ENCODE data around the gene AP1S3.
A peak's percentile ranks its signal among the peaks of the same experiment; 100 is the strongest.

The AP1S3 gene

GRCh38 chr2:223725494-223725893 is 111.9 kb downstream of the AP1S3 start:
- Histone ChIP-seq H3K4me1 (ENCODE audit: insufficient read depth, insufficient read length) (peaks cover 3% of the 10 kb centered on the region), H3K36me3 (ENCODE audit: insufficient read depth, insufficient read length, low read length) (peaks cover 13% of the 10 kb centered on the region), H3K27me3 (ENCODE audit: insufficient read depth, insufficient read length) (no peaks in the 10 kb centered on the region), H3K9ac (ENCODE audit: insufficient read length, low read depth) (no peak overlapping the region), H3K9me3 (ENCODE audit: insufficient read depth, low read length) (no peaks in the 10 kb centered on the region), H3K4me3 (ENCODE audit: insufficient read length, low read depth) (peak overlapping the region; percentile 5)
- DNase-seq (ENCODE audit: low read depth, low spot score), result peak; percentile 92
- no peak for TF ChIP-seq ZNF274 (IDR thresholded peaks at IDR 0.05; ENCODE audit: low read depth, low read length)
- no peak for TF ChIP-seq SUZ12 (IDR thresholded peaks at IDR 0.05; ENCODE audit: extremely low read depth, insufficient read depth, insufficient read length)
- TF ChIP-seq YY1 (IDR thresholded peaks at IDR 0.05; ENCODE audit: insufficient read depth, insufficient read length), result no peak

GRCh38 chr2:223724861-223725260 is 112.5 kb downstream of the AP1S3 start:
- peaks cover 18% of the 10 kb centered on the region for H3K36me3 ChIP-seq (ENCODE audit: insufficient read depth, insufficient read length, low read length)
- no peaks in the 10 kb centered on the region for H3K27me3 ChIP-seq (ENCODE audit: insufficient read depth, insufficient read length)
- TF ChIP-seq SUZ12 (IDR thresholded peaks at IDR 0.05; ENCODE audit: extremely low read depth, insufficient read depth, insufficient read length) (no peak), ZNF274 (IDR thresholded peaks at IDR 0.05; ENCODE audit: low read depth, low read length) (no peak), YY1 (IDR thresholded peaks at IDR 0.05; ENCODE audit: insufficient read depth, insufficient read length) (no peak)
- H3K4me3 ChIP-seq (ENCODE audit: insufficient read length, low read depth), result peak overlapping the region; percentile 5
- H3K9me3 ChIP-seq (ENCODE audit: insufficient read depth, low read length), result no peaks in the 10 kb centered on the region
- no peak for DNase-seq (ENCODE audit: low read depth, low spot score)
- peaks cover 3% of the 10 kb centered on the region for H3K4me1 ChIP-seq (ENCODE audit: insufficient read depth, insufficient read length)
- H3K9ac ChIP-seq (ENCODE audit: insufficient read length, low read depth), result peak overlapping the region; percentile 44

DNA sequence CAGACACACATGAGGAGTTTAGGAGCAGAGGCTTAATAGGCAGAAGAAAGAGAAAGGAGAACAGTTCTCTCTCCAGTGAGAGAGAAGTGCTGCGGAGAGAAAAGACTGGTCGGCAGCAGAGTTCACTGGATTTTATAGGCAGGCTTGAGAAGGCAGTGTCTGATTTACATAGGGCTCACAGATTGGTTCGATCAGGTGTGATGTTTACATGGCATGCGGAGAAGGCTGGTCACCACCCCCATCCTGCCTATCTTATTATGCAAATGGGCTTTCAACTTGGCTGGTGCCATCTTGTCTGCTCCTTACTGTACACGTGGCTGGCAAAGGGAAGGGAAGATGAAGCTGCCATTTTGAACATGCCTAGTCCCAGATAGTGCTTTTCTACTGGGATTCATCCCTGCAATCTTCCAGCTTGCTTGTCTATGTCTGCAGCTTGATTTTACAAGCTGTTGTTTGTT is 113.4 kb downstream of the AP1S3 start:
- Histone ChIP-seq H3K36me3 (ENCODE audit: insufficient read depth, insufficient read length, low read length) (peaks cover 25% of the 10 kb centered on the region), H3K9ac (ENCODE audit: insufficient read length, low read depth) (peak overlapping the region; percentile 72), H3K4me1 (ENCODE audit: insufficient read depth, insufficient read length) (peaks cover 3% of the 10 kb centered on the region), H3K4me3 (ENCODE audit: insufficient read length, low read depth) (peak overlapping the region; percentile 61), H3K27me3 (ENCODE audit: insufficient read depth, insufficient read length) (no peaks in the 10 kb centered on the region), H3K9me3 (ENCODE audit: insufficient read depth, low read length) (peaks cover 2% of the 10 kb centered on the region; the same call in 1 of the 2 replicates)
- peak; percentile 45 for TF ChIP-seq YY1 (IDR thresholded peaks at IDR 0.05; ENCODE audit: insufficient read depth, insufficient read length)
- TF ChIP-seq SUZ12 (IDR thresholded peaks at IDR 0.05; ENCODE audit: extremely low read depth, insufficient read depth, insufficient read length), result no peak
- no peak for TF ChIP-seq ZNF274 (IDR thresholded peaks at IDR 0.05; ENCODE audit: low read depth, low read length)
- DNase-seq (ENCODE audit: low read depth, low spot score), result peak; percentile 60

GRCh38 chr2:223722226-223722625 is 115.2 kb downstream of the AP1S3 start:
- H3K36me3 ChIP-seq (ENCODE audit: insufficient read depth, insufficient read length, low read length), result peaks cover 38% of the 10 kb centered on the region
- no peaks in the 10 kb centered on the region for H3K27me3 ChIP-seq (ENCODE audit: insufficient read depth, insufficient read length)
- DNase-seq (ENCODE audit: low read depth, low spot score), result no peak
- H3K4me1 ChIP-seq (ENCODE audit: insufficient read depth, insufficient read length), result peaks cover 3% of the 10 kb centered on the region
- peaks cover 8% of the 10 kb centered on the region; the same call in 1 of the 2 replicates for H3K9me3 ChIP-seq (ENCODE audit: insufficient read depth, low read length)
- peak overlapping the region; percentile 61 for H3K4me3 ChIP-seq (ENCODE audit: insufficient read length, low read depth)
- TF ChIP-seq ZNF274 (IDR thresholded peaks at IDR 0.05; ENCODE audit: low read depth, low read length) (no peak), SUZ12 (IDR thresholded peaks at IDR 0.05; ENCODE audit: extremely low read depth, insufficient read depth, insufficient read length) (no peak), YY1 (IDR thresholded peaks at IDR 0.05; ENCODE audit: insufficient read depth, insufficient read length) (no peak)
- H3K9ac ChIP-seq (ENCODE audit: insufficient read length, low read depth), result peak overlapping the region; percentile 62

GRCh38 chr2:223721746-223722145 is 115.6 kb downstream of the AP1S3 start:
- H3K9me3 ChIP-seq (ENCODE audit: insufficient read depth, low read length), result peaks cover 8% of the 10 kb centered on the region; the same call in 1 of the 2 replicates
- no peak for DNase-seq (ENCODE audit: low read depth, low spot score)
- TF ChIP-seq YY1 (IDR thresholded peaks at IDR 0.05; ENCODE audit: insufficient read depth, insufficient read length), result no peak
- no peak for TF ChIP-seq ZNF274 (IDR thresholded peaks at IDR 0.05; ENCODE audit: low read depth, low read length)
- H3K4me3 ChIP-seq (ENCODE audit: insufficient read length, low read depth), result no peak overlapping the region
- no peaks in the 10 kb centered on the region for H3K27me3 ChIP-seq (ENCODE audit: insufficient read depth, insufficient read length)
- no peak overlapping the region for H3K9ac ChIP-seq (ENCODE audit: insufficient read length, low read depth)
- H3K36me3 ChIP-seq (ENCODE audit: insufficient read depth, insufficient read length, low read length), result peaks cover 39% of the 10 kb centered on the region
- H3K4me1 ChIP-seq (ENCODE audit: insufficient read depth, insufficient read length), result no peaks in the 10 kb centered on the region

DNA sequence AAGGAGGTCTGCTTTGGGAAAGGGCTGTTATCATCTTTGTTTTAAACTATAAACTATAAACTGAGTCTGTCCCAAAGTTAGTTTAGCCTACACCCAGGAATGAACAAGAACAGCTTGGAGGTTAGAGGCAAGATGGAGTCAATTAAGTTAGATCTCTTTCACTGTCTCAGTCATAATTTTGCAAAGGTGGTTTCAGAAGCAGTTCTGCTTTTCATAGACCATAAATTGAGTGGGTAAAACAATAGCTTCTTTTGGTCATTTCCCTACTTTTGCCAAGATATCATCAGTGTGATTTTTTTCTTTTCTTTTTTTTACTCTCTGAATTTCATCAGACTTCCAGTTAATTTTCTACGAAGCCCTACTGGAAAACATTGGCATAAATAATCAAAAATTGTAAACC is 117.0 kb downstream of the AP1S3 start:
- H3K4me1 ChIP-seq (ENCODE audit: insufficient read depth, insufficient read length), result no peaks in the 10 kb centered on the region
- TF ChIP-seq ZNF274 (IDR thresholded peaks at IDR 0.05; ENCODE audit: low read depth, low read length) (no peak), SUZ12 (IDR thresholded peaks at IDR 0.05; ENCODE audit: extremely low read depth, insufficient read depth, insufficient read length) (no peak), YY1 (IDR thresholded peaks at IDR 0.05; ENCODE audit: insufficient read depth, insufficient read length) (no peak)
- H3K4me3 ChIP-seq (ENCODE audit: insufficient read length, low read depth), result no peak overlapping the region
- H3K9me3 ChIP-seq (ENCODE audit: insufficient read depth, low read length), result peaks cover 8% of the 10 kb centered on the region
- H3K36me3 ChIP-seq (ENCODE audit: insufficient read depth, insufficient read length, low read length), result peaks cover 44% of the 10 kb centered on the region
- no peaks in the 10 kb centered on the region for H3K27me3 ChIP-seq (ENCODE audit: insufficient read depth, insufficient read length)
- H3K9ac ChIP-seq (ENCODE audit: insufficient read length, low read depth), result no peak overlapping the region
- DNase-seq (ENCODE audit: low read depth, low spot score), result no peak

GRCh38 chr2:223712642-223713041 is 124.7 kb downstream of the AP1S3 start:
- Histone ChIP-seq H3K4me1 (ENCODE audit: insufficient read depth, insufficient read length) (no peaks in the 10 kb centered on the region), H3K9ac (ENCODE audit: insufficient read length, low read depth) (no peak overlapping the region), H3K36me3 (ENCODE audit: insufficient read depth, insufficient read length, low read length) (peaks cover 35% of the 10 kb centered on the region), H3K9me3 (ENCODE audit: insufficient read depth, low read length) (no peaks in the 10 kb centered on the region; the same call in none of the 2 replicates), H3K4me3 (ENCODE audit: insufficient read length, low read depth) (no peak overlapping the region), H3K27me3 (ENCODE audit: insufficient read depth, insufficient read length) (no peaks in the 10 kb centered on the region)
- TF ChIP-seq SUZ12 (IDR thresholded peaks at IDR 0.05; ENCODE audit: extremely low read depth, insufficient read depth, insufficient read length) (no peak), YY1 (IDR thresholded peaks at IDR 0.05; ENCODE audit: insufficient read depth, insufficient read length) (no peak), ZNF274 (IDR thresholded peaks at IDR 0.05; ENCODE audit: low read depth, low read length) (no peak)
- no peak for DNase-seq (ENCODE audit: low read depth, low spot score)

All from NT2/D1 (cell line).